Neural progenitor cell (in vitro differentiated cells): ENCODE data around the gene SMARCA5.

Source experiments
- CTCF ChIP-seq: fragments of 200-600 bp; sonication (generic); IDR thresholded peaks from 2 replicates; pipeline ENCODE4 v1.5.1; 2017; ENCODE audit warnings: antibody characterized with exemption, mild to moderate bottlenecking
- EZH2 ChIP-seq: fragments of 200-600 bp; sonication (generic); IDR thresholded peaks from 2 replicates; pipeline ENCODE4 v1.6.1; 2017; ENCODE audit warnings: antibody characterized with exemption, mild to moderate bottlenecking, moderate library complexity

GRCh38 chr4:143506031-143506430, 7.5 kb upstream of the SMARCA5 start:
- TF ChIP-seq EZH2 (no peak), CTCF (no peak)
